ENCODE results near the gene SSH2.
"Not testable (repeated sequence)": the region's sequence is repeated elsewhere in the genome, so short reads cannot be mapped to it uniquely, and the experiment has no call there.

Gene SSH2

DNA sequence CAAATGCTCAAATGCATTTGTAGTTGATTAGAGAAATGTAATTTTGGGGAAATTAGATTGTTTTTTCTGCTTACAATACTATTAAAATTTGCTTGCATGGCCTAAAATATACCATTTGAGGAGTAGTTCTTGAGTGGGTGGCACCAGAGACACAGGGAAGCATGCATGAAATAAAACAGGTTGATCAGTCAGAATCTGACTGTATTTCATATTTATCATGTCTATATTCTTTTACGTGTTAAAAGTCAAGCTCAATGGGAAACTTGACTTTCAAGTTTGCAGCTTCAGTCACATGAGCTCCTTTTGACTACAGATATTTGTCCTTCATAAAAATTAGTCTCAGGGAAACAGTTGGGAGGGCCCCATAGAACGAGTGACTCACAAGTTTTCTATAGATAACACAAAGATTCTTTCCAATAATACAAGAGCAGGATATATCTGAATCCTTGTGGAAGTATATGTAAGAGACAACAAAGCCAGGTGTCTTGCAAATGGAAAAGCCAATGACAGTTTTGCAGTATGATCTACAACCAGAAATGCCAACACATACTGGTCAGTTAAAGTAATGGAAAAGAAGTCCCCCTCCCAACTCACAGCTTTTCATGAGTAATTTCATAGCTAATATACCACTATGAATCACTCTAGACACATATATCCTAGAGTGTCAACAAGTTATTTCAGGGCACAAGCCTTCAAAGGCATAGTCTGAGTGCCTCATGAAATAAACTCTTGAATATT is 265.1 kb downstream of the SSH2 start:
- DNase-seq (ENCODE audit: low spot score), result no peak

DNA sequence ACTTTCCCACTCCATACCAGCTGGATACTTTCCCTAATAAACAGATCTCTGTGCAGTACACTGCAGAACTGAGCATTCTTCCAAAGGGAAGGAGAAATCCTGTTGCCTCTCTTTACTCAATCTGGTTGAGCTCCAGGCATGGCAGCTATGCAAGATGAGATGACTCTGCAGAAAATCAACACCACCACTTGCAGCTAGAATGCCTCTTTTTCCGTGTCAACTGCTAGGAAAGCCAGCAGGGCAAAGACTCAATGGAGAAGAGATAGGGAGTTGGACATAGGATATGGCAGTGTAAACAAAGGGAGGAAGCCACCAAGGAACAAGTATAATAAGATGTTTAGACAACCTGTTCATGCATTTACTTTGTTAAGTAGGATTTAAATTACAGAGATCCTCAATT is 266.9 kb downstream of the SSH2 start:
- DNase-seq (ENCODE audit: low spot score), result no peak

DNA sequence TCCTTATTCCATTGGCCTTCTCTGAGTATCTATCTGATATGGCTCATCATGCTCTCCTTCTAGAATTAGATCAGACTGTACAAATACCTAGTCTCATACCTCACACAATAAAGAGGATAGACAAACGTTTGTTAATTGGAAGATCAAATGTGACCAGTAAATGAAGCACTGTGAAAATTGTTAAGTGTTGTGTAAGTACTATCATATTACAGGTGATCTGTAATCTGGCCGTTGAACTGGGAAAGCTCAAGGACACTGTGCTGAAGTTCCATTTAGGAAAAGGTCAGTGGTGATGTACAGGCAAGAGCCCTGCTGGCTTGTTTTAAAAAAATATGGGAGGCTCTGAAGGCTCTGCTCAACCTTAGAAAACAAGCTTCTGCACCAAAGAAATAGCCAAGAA is 268.8 kb downstream of the SSH2 start:
- DNase-seq (ENCODE audit: low spot score), result no peak

DNA sequence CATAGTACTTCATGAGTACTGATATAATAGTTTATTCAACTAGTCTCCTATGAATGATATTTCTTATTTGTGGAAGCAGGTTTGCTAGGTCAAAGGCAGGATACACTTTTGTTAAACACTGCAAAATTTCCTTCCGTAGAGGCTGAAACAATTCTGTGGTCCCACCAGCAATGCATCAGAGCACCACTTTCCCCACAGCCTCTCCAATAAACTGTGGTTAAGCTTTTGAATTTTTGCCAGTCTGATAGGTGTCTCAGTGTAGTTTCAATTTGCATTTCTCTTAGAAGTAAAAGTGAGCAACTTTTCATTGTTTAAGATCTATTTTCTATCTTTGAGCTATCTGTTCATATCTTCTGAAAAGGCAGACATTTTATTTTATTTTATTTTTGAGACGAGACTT is 270.9 kb downstream of the SSH2 start:
- no peak for DNase-seq (ENCODE audit: low spot score)

DNA sequence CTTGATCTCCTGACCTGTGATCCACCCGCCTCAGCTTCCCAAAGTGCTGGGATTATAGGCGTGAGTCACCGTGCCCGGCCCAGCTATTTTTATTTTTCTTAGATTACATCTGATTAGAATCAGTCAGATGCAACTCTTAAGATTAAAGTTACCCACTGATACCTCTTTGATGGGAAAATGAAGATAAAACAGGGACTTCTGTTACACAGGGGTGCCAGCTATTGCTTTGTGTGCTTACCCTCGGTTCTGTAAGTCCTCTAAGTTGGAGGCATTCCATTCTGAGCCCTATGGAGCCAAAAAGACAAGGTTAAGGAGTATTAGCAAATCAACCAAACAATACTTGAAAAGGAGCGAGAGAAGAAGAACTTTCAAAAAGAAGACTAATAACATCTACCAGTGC is 274.7 kb downstream of the SSH2 start:
- no peak for DNase-seq (ENCODE audit: low spot score)

DNA sequence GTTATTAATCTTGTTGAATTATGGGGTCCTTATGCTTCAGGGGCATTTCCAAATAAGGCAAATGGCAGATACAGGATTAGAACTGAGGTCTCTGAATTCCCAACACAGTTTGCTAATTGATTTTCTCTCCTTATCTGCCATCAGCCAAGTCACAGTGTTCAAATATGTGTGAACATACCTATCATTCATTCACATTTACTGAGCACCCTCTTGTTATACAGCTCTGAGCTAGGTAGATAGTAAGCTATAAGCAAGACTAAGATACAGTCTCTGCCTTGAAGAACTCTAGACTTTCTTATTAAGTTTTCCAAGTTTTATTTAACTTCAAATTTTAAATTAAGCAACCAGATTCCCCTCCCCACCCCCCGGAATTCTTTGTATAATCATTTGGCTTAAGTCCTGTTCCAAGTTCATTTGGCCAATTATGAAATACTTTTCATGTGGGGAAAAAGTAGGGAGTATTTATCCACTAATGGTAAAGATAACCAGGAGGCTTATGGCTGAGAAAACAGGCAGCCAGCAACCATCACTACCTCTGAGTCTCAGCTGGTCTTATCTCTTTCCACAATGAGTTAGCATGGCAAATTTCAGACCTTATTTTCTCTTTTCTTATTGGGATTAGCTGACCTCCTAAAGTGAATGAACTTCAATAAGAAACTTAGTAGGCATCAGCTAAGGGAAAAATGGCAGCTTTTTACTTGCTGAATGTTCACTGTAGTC is 275.9 kb downstream of the SSH2 start:
- no peak for DNase-seq (ENCODE audit: low spot score)

DNA sequence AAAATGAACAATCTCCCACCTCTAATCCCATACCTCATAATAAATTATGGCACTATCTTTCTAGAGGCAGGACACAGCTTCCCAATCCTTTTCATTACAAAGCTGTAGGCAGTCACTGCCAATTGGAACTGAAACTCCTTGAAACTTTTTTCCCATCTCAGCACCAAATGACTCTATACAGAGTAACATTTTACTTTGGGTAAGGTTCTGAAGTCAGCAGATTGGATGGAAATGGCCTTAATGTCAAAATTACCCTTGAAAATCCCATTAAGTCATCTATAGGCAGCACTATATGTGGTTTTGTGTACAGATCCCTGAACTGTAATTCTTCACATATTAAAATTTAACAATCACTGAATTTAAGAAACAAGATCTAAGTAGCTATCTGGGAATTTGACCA is 277.1 kb downstream of the SSH2 start:
- no peak for DNase-seq (ENCODE audit: low spot score)

DNA sequence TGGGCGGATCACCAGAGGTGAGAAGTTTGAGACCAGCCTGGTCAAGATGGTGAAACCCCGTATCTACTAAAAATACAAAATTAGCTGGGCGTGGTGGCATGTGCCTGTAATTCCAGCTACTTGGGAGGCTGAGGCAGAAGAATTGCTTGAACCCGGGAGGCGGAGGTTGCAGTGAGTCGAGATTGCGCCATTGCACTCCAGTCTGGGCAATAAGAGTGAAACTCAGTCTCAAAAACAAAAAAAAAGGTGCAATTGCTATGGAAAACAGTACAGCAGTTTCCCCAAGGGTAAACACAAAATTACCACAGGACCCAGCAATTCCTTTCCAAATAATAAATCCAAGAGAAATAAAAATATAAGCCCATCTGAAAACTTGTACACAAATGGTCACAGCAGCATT is 278.1 kb downstream of the SSH2 start:
- not testable (repeated sequence) for DNase-seq (ENCODE audit: low spot score)

DNA sequence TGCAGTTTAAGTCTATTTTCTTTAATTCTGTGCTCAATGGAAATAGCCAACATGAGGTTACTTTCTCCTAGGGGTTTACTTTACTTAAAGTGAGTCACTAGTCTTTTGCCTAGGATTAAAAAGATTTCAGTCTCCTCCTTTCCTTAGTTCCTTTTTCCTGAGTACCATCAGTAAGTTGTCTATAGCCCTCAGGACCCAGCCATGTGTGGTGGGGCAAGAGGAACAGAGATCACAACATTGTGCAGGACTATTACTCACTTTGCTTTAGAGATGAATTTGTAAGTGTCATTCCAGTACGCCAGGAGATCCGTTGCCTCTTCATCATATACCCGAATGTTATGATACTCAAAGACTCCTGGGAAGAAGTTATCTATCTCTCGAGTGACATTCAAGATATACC is 279.6 kb downstream of the SSH2 start:
- no peak for DNase-seq (ENCODE audit: low spot score)

DNA sequence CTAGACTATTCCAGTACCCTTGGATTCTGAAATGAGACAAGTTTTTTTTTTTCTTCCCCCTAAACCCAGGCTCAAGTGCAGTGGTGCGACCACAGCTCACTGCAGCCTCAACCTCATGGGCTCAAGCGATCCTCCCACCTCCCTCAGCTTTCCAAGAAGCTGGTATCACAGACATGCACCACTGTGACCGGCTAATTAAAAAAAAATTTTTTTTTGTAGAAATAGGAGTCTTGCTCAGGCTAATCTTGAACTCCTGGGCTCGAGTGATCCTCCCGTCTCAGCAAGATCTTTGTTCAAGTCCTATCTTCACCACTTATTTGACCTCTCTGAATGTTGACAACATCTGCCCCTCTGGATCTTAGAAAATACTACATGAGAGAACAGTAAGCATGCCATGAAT is 280.7 kb downstream of the SSH2 start:
- DNase-seq (ENCODE audit: low spot score), result no peak

DNA sequence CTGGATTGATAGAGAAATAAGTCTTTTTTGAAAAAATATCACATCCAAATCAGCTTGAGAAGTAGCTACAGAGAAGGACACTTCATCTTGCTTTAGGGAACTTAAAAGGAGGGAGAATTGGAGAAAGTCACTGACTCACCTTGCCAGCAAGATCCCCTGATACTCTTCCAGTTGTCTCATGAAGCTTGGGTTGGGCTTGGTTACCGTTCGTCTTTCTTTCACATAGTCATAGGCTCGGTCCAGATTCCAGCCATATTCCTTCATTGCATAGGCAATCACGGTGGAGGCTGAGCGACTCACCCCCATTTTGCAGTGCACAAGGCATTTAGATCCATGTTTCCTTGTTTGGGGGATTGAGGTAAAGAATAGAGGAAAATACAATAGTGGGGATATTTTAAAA is 282.0 kb downstream of the SSH2 start:
- no peak for DNase-seq (ENCODE audit: low spot score)

DNA sequence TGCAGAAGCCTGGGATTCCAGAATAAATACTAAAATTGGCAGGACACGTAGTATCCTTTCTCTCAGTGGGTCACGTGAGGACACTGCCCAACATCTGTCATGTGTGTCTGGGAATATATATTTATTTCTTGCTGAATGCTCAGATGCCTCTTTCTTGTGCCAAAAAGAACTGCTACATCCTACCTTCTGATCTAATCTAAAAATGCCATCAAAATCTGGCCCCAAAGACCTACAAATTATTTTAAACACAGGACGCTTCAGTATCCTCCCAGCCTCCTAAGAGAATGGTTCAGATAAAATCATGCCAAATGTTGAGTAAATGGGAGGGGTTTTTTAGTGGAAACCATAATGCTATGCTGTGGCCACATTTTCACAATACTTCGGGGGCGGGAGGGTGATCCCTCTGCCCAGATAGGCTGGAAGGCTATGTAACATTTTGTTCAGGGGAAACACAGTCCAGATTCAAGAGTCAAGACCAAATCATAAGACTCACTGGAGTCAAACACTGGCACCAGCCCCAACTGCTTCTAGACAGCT is 284.4 kb downstream of the SSH2 start:
- no peak for DNase-seq (ENCODE audit: low spot score)

DNA sequence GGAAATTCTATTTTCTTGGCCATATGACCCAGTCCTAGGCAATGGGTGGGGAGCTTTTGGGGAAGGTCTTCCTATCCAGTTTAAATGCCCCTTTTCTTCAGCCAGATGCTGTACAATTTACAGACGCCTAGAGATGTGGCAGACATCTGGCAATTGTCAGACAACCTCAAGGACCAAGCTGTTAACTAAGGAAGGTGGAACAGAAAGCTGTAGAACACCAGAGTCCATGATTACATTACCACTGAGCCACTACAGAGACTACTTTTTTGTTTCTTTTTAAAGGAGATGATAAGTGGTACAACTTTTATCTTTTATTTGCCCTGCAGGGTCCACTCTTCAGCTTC is 286.2 kb downstream of the SSH2 start:
- DNase-seq (ENCODE audit: low spot score), result no peak

DNA sequence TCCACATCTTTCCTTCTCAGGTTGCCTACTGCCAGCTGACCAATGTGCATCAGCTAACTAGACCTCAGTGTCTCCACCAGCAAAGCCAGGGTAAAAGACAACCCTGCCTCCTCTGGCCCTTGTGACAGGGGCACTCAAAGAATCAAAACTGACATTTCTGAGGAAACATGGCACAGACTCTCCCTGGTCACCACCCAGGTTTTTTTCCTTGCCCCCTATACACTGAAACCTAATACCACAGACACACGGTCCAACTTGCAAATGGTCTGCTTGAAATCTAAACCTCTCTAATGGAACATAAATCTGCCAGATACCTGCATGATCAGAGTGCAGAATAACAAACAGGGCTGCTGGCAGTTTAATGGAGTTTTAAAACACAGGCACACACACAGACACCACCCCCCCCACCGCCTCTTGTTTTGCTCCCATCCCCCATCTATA is 287.8 kb downstream of the SSH2 start:
- DNase-seq (ENCODE audit: low spot score), result no peak

DNA sequence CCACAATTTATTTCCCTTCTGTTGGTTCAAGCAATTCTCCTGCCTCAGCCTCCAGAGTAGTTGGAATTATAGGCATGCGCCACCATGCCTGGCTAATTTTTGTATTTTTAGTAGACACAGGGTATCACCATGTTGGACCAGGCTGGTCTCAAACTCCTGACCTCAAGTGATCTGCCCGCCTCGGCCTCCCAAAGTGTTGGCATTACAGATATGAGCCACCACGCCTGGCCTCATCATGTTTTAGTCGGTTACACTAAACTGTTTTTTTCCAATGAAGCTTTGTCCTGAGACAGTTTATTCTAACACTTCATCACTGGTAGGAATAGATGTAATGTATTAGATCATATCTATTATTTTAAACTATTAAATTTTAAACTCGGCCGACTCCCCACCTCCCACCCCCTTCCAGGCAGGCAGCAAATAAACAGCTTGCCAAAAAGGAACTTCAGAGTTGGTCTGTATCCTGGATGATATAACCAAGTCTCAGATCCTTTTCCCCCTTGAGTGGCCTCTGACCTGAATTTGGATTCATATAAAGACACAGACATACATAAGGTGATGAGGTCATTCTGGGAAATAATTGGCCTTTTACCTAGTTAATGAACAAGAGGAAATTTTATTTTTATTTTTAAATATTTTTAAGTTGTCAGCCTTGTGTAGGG is 288.9 kb downstream of the SSH2 start:
- DNase-seq (ENCODE audit: low spot score), result no peak

DNA sequence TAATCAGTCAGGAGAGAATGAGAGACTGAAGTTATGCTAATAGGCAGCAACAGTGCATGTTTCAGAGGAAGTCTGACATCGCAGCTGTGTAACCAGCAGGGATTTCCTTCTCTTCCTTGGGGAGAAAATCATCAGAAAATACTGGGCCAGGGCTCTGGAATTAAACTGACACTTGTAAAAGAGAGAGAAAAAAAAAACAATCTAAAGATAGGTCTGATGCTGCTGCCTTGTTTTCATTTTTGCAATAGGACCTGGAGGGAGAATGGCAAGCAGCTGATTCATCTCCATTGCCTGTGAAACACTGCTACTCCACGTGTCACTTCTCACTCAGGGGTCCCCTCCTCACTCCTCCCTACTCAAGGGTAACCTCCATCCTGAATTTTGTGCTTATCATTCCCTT is 289.6 kb downstream of the SSH2 start:
- DNase-seq (ENCODE audit: low spot score), result no peak

DNA sequence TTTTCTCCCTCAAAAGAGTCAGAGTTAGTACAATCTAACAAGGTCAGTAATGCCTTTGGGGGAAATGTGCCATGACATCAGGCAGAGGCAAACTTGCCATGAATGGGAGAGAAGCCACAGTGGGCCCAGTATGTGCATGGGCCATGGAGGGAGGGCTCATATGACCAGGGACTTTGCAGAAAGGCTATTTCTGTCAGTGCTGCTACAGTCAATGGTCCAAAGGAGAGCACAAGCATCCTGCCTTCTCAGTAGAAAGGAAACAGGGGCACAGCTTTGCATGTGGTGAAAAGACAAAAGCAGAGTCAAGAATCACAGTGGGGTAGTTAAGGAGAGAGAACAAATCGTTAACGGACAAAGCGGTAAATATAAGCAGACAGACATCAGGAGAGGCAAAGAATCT is 296.1 kb downstream of the SSH2 start:
- no peak for DNase-seq (ENCODE audit: low spot score)

DNA sequence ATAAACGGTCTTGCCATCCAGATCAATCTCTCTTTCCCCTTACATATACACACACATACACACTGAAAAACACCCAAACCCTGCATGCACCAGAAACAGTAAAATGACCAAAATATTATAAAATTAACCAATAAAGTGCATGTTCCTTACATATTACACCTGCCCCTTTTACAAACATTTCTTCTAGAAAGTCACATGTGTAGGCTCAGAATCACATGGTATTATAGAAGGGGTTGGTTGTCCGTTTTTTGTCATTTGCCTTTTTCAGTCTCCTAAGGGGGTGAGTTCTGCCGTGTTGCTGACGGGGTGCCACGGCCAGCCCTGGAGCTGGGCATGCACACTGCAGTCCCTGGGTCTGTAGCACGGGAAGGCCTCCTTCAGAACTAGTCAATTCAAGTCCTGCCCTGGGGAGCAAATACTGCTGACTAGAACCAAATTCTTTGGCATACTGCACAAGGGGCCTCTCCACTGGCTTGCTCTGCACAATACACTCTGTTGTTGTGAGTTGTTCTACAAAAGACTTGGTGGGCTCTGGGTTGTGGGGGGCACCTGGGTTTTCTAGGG is 299.3 kb downstream of the SSH2 start:
- no peak for DNase-seq (ENCODE audit: low spot score)

DNA sequence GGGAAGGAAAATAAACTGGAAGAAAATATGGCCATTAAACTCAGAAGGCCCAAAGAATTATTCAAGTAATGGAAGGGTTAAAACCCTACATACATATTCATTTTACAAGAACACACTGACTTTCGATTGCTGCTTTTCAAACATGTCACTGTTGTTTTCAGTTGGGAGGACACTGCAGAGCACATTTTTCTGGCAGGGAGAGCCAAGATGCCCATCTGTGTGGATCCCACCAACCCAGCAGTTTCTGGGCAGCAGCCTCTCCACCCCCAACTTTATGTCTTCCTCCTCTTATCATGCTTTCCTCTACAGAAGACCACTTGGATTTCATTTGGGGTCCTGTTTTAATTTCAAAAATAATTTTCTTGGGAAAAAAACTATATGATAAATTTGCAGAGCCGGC is 300.2 kb downstream of the SSH2 start:
- DNase-seq (ENCODE audit: low spot score), result no peak

DNA sequence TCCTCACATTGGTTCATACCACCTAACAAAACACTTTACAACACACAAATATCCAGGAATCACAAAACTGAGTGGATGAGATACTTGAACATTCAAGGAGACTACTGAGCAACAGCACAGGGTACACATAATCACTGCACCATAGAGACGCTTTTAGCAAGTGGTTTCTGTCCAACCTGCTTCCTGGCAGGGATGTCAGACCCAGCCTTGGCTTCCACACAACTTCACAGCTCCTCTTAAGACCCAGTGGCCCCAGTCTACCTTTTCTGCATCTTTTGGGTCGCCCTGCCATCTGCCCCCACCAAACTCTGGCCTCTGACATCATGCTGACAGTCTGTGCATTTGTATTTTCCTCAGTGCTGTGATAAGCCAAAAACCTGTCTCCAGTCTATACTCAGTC is 301.4 kb downstream of the SSH2 start:
- DNase-seq (ENCODE audit: low spot score), result no peak

DNA sequence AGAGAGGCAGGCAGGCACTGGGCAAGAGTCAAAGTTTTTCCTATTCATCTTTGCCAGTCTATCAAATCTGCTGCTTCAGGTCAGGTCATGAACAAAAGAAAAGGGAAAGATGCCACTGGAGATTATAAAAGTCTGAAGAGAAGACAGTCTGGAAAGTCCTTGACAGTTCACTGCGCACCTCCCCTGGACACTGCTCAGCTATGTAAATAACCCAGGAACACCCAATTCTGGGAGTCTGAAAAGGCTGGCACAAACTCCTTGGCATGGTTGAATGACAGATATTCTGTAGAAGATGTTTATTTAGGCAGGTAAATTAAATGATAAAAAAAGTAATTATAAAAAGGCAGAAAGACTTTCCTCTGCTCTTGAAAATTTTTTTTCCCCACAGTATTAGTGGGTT is 302.1 kb downstream of the SSH2 start:
- no peak for DNase-seq (ENCODE audit: low spot score)

DNA sequence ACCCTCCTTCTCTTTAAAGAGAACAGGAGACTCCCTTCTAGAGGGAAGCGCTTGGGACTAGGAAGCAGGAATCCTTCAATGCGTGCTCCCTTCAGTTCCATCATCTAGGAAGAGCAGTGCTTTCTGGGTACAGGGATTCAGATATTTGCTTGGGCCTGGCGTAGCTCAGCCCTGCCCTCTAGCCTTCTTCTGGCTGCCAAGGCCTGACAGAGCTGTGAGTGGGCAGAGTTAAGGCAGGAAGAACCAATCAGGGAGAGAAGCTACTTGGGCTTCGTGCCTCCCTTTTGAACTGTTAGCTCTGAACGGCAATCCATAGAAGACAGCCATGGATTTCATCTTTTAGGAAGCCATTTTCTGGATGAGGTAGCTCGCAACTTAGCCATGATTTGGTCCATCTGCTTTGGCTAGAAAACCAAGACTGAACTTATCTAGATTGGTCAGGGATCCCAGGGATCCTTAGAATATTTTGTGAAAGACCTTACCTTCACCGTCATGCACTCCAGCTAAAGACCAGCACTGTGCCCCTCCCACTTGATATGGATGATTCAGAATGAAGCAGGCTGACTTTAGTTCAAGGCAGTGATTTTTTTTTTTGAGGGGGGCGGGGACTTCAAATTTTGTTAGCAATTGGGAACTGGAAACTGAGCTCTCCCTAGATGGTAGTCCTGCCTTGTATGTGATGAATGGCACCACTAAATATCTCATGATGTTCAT is 304.8 kb downstream of the SSH2 start:
- peak; percentile 84 for DNase-seq (ENCODE audit: low spot score)
